Peyer's patch (tissue), 4 donors: ENCODE results near the gene SNTG2.

Experiments
- CTCF ChIP-seq, 6 experiments: fragments of 450-650 bp in 4 of 6; fragments of 200-600 bp in 2 of 6; sonication (generic) in 1 of 6; IDR thresholded peaks; one replicate each; pipeline ENCODE4 v1.5.1; 2017 to 2019; ENCODE audit warnings: antibody characterized with exemption in 6 of 6, mild to moderate bottlenecking in 3 of 6, moderate library complexity in 1 of 6
- POLR2A ChIP-seq, 2 donors: fragments of 450-650 bp; IDR thresholded peaks; one replicate each; pipeline ENCODE4 v1.5.1; 2017; ENCODE audit warnings: antibody characterized with exemption in 2 of 2, mild to moderate bottlenecking in 2 of 2, moderate library complexity in 2 of 2

- TF ChIP-seq CTCF (IDR thresholded peaks at IDR 0.05) (no peak), POLR2A (IDR thresholded peaks at IDR 0.05) (no peak)
These were observed 12.3 kb upstream of the SNTG2 start for GRCh38 chr2:938181-939005.
